WTC11 (cell line): ENCODE data around the gene CCND3. TPM values are rescaled to one million over a fixed set of nuclear protein-coding genes. Genes with fewer than 3 reads are reported as not detected.

Source experiments
- ATAC-seq: fragments of 200-7000 bp; cut with Tn5 transposase; 2 replicates; pipeline ENCODE4 v1.10.0; 2021; ENCODE audit warnings: mild to moderate bottlenecking, moderate library complexity
- CTCF ChIA-PET: fragments of 300-600 bp; sonication (Branson Sonifier 250); formaldehyde crosslinking; loops from one replicate; lab custom pipeline; 2021; ENCODE audit warnings: antibody characterized with exemption; lab: Charles Lee
- POLR2A ChIA-PET: fragments of 350-600 bp; sonication (Branson Sonifier 250); formaldehyde crosslinking; loops from one replicate; lab custom pipeline; 2021; ENCODE audit warnings: antibody characterized with exemption; lab: Charles Lee
- DNase-seq: peaks from one replicate; pipeline ENCODE4 v3.0.0; 2021; ENCODE audit warnings: low spot score
- H3K27ac Mint-ChIP-seq: 2 replicates; pipeline ENCODE4 v1.8.0; 2021; ENCODE audit warnings: mixed read lengths
- H3K27me3 Mint-ChIP-seq: 2 replicates; pipeline ENCODE4 v1.8.0; 2021; ENCODE audit warnings: low read depth, mild to moderate bottlenecking, moderate library complexity, mixed read lengths
- H3K36me3 Mint-ChIP-seq: 2 replicates; pipeline ENCODE4 v1.8.0; 2021; ENCODE audit warnings: mixed read lengths
- H3K4me1 Mint-ChIP-seq: 2 replicates; pipeline ENCODE4 v1.8.0; 2022; ENCODE audit warnings: mixed read lengths
- H3K4me3 Mint-ChIP-seq: 2 replicates; pipeline ENCODE4 v1.8.0; 2021; ENCODE audit warnings: mild to moderate bottlenecking, moderate library complexity, mixed read lengths
- H3K9me3 Mint-ChIP-seq: 2 replicates; pipeline ENCODE4 v1.8.0; 2021; ENCODE audit warnings: mixed read lengths
- AFF4 ChIP-seq: sonication (generic); formaldehyde crosslinking; IDR thresholded peaks from 2 replicates; pipeline ENCODE4 v1.8.1; 2023; ENCODE audit warnings: mild to moderate bottlenecking, missing genetic modification reagents, borderline replicate concordance
- CREM ChIP-seq: sonication (generic); formaldehyde crosslinking; IDR thresholded peaks from 2 replicates; pipeline ENCODE4 v1.8.1; 2022; ENCODE audit warnings: mild to moderate bottlenecking, missing genetic modification reagents, moderate library complexity
- ESRRA ChIP-seq: sonication (generic); formaldehyde crosslinking; IDR thresholded peaks from 2 replicates; pipeline ENCODE4 v1.8.1; 2022; ENCODE audit warnings: mild to moderate bottlenecking, missing genetic modification reagents, borderline replicate concordance
- ETV6 ChIP-seq: sonication (generic); formaldehyde crosslinking; IDR thresholded peaks from 2 replicates; pipeline ENCODE4 v1.8.1; 2022; ENCODE audit warnings: mild to moderate bottlenecking, missing genetic modification reagents
- FOXP4 ChIP-seq: sonication (generic); formaldehyde crosslinking; IDR thresholded peaks from 2 replicates; pipeline ENCODE4 v1.8.0; 2022; ENCODE audit warnings: mild to moderate bottlenecking, missing genetic modification reagents
- MYBL2 ChIP-seq: sonication (generic); formaldehyde crosslinking; IDR thresholded peaks from 2 replicates; pipeline ENCODE4 v1.8.1; 2023; ENCODE audit warnings: mild to moderate bottlenecking, moderate library complexity, missing genetic modification reagents
- NR1H2 ChIP-seq: sonication (generic); formaldehyde crosslinking; IDR thresholded peaks from 2 replicates; pipeline ENCODE4 v1.9.0; 2021; ENCODE audit warnings: mild to moderate bottlenecking, moderate library complexity, missing genetic modification reagents
- NR3C1 ChIP-seq: sonication (generic); formaldehyde crosslinking; conservative IDR thresholded peaks from 2 replicates; pipeline ENCODE4 v1.8.1; 2023; ENCODE audit warnings: low read depth, mild to moderate bottlenecking, missing genetic modification reagents
- SP1 ChIP-seq: sonication (generic); formaldehyde crosslinking; conservative IDR thresholded peaks from 2 replicates; pipeline ENCODE4 v1.8.1; 2022; ENCODE audit warnings: missing genetic modification reagents
- ZNF263 ChIP-seq: sonication (generic); formaldehyde crosslinking; IDR thresholded peaks from 2 replicates; pipeline ENCODE4 v1.8.1; 2022; ENCODE audit warnings: low read depth, mild to moderate bottlenecking, moderate library complexity, missing genetic modification reagents
- ZNF281 ChIP-seq: sonication (generic); formaldehyde crosslinking; IDR thresholded peaks from 2 replicates; pipeline ENCODE4 v1.8.0; 2023; ENCODE audit warnings: mild to moderate bottlenecking, missing genetic modification reagents
- ZNF423 ChIP-seq: fragments of 250-450 bp; sonication (Bioruptor Pico); IDR thresholded peaks from 2 replicates; pipeline ENCODE4 v2.1.2; 2022; ENCODE audit warnings: mild to moderate bottlenecking, moderate library complexity
- total RNA-seq: library from RNA; stranded (reverse); gene quantifications from 3 replicates; pipeline ENCODE4 v1.2.3, GENCODE V29; 2021
- TF ChIP-seq, protein P1 (sequence below): sonication (generic); formaldehyde crosslinking; conservative IDR thresholded peaks from 2 replicates; pipeline ENCODE4 v1.8.1; 2023; ENCODE audit warnings: mild to moderate bottlenecking, low read depth, missing genetic modification reagents, moderate library complexity
- TF ChIP-seq, protein P2 (sequence below): sonication (generic); formaldehyde crosslinking; conservative IDR thresholded peaks from 2 replicates; pipeline ENCODE4 v1.8.1; 2022; ENCODE audit warnings: mild to moderate bottlenecking, missing genetic modification reagents

Gene CCND3
- total RNA-seq, 1 experiment from 2014 or later: 33.6 TPM

- TF ChIP-seq FOXP4 (0 out of 2 replicates have a peak, but pooled peaks have one; percentile 7), CREM (CRISPR knock-in tag) (peak; percentile 98), NR1H2 (CRISPR knock-in tag) (no peak), ETV6 (0 out of 2 replicates have a peak, but pooled peaks have one; percentile 55), SP1 (CRISPR knock-in tag) (peak; percentile 97), ZNF423 (no peak), ZNF281 (peak; percentile 57; the same call in 1 of the 2 replicates)
- TF ChIP-seq, protein P1, sequence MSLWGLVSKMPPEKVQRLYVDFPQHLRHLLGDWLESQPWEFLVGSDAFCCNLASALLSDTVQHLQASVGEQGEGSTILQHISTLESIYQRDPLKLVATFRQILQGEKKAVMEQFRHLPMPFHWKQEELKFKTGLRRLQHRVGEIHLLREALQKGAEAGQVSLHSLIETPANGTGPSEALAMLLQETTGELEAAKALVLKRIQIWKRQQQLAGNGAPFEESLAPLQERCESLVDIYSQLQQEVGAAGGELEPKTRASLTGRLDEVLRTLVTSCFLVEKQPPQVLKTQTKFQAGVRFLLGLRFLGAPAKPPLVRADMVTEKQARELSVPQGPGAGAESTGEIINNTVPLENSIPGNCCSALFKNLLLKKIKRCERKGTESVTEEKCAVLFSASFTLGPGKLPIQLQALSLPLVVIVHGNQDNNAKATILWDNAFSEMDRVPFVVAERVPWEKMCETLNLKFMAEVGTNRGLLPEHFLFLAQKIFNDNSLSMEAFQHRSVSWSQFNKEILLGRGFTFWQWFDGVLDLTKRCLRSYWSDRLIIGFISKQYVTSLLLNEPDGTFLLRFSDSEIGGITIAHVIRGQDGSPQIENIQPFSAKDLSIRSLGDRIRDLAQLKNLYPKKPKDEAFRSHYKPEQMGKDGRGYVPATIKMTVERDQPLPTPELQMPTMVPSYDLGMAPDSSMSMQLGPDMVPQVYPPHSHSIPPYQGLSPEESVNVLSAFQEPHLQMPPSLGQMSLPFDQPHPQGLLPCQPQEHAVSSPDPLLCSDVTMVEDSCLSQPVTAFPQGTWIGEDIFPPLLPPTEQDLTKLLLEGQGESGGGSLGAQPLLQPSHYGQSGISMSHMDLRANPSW (CRISPR knock-in tag): no peak
- TF ChIP-seq, protein P2, sequence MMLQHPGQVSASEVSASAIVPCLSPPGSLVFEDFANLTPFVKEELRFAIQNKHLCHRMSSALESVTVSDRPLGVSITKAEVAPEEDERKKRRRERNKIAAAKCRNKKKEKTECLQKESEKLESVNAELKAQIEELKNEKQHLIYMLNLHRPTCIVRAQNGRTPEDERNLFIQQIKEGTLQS (CRISPR knock-in tag): no peak
Observed at GRCh38 chr6:41920921-41921711, 20.5 kb downstream of the CCND3 start, which contains the start of the genes BYSL and MED20 (continued).

DNA sequence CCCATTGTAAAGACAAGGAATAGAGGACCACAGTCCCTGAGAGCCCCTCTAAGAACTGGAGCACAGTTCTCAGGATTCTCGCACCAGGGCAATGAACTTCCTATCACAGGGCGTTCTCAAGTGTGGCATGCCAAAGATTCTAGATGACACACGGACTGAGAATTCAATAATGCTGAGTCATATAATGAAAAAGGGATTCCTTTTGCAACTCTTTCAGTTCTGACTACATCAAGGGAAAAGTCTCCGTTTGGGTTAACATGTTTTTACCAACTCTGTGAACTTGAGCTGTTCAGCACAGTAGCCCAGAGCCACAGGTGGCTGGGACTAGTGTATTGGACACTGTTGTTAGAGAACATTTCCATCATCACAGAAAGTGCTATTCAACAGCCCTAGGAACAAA lies 24.1 kb downstream of the CCND3 start:
- Mint-ChIP-seq H3K4me3 (no peak overlapping the region), H3K4me1 (peaks cover 14% of the 10 kb centered on the region), H3K9me3 (no peaks in the 10 kb centered on the region), H3K36me3 (peaks cover 21% of the 10 kb centered on the region), H3K27ac (peak overlapping the region; percentile 58; the same call in 1 of the 2 replicates), H3K27me3 (no peaks in the 10 kb centered on the region)
- POLR2A ChIA-PET: no interaction called here
- ATAC-seq (no peak), DNase-seq (no peak)
- TF ChIP-seq ZNF263 (CRISPR knock-in tag) (no peak), MYBL2 (CRISPR knock-in tag) (no peak), ESRRA (CRISPR knock-in tag) (no peak), AFF4 (no peak), NR3C1 (CRISPR knock-in tag) (no peak)
- CTCF ChIA-PET: no interaction called here
